HG03558 (cell line): ENCODE measurements around the gene SUSD4.

Experiments
- ATAC-seq: cut with Tn5 transposase; IDR thresholded peaks from one replicate; pipeline ENCODE4 v1.9.1; 2021; ENCODE audit warnings: moderate number of reproducible peaks; ENCODE audit not compliant: unreplicated experiment; ENCODE audit errors: extremely low read depth

The SUSD4 gene

DNA sequence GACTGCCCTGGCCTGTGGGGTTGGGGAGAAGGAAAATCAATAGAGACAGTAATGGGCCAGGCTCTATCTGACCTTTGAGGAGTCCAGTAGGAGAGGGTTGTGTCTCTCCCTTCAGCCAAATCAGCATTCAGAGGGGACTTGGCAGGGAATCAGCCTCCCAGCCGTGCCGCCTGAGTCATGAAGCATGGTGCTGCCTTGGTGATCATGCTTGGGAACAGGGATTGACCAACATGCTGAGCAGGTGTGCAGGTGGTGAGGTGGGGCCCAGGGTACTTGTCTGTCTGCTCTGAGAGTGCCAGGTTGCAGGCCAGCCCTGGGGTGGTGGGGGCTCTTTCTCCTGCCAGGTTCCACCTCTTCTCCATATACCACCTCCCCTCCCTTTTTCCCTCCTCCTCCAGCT is 162.0 kb downstream of the SUSD4 start:
- ATAC-seq = no peak

- ATAC-seq = no peak
Measured at GRCh38 chr1:223200903-223201302, 163.1 kb downstream of the SUSD4 start.

DNA sequence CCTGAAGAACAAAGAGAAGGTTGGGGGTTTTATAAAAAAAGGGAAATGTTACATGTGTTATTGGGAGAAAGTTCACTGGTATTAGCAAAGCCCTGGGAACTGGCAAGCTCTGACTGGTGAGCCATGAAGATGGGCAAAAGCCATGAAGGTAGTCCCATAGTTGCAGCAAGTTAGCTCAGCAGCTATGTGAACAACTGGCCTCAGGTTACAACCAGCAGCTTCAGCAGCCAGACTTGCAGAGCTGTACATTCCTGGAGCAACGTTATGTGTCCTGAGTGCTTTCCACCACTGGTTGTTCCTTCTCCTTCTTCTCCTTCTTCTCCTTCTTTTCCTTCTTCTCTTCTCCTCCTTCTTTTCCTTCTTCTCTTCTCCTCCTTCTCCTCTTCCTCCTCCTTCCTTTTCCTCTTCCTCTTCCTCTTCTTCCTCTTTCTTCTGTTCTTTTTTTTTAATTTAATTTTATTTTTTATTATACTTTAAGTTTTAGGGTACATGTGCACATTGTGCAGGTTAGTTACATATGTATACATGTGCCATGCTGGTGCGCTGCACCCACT is 164.8 kb downstream of the SUSD4 start:
- ATAC-seq = no peak

DNA sequence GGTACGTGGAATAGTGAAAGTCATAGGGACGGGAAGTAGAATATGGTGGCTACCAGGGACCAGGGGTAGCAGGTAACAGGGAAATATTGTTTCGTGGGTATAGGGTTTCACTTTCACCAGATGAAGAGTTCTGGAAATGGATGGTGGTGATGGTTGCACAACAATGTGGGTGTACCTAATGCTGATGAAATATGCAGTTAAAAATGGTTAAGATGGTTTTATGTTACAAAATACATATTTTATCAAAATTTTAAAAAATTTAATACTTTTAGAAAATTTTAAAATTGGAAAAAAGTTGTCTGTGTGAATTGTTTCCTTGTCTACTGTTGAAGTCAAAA is 165.4 kb downstream of the SUSD4 start:
- ATAC-seq = no peak

DNA sequence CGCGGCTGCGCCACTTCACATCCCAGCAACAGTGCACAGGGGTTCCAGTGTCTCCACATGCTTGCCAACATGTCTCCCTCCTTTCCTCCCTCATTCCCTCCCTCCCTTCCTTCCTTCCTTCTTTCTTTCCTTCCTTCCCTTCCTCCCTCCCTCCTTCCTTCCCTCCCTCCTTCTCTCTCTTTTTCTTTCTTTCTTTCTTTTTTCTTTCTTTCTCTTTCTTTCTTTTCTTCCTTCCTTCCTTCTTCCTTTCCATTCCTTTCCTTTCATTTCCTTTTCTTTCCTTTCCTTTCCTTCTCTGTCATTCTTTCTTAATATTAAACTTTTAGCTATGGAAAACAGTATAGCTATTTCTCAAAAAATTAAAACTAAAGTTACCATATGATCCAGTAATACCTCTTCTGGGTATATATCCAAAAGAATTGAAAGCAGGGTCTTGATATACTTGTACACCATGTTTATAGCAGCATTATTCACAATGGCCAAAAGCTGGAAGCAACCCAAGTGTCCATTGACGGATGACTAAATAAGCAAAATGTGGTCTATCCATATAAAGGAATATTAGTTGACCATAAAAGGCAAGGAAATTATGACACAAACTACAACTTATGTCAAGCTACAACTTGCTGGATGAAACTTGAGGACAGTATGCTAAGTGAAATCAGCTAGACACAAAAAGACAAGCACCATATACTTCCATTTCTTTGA is 165.9 kb downstream of the SUSD4 start:
- no peak for ATAC-seq

- ATAC-seq = no peak
Measured at GRCh38 chr1:223189903-223190724, 173.9 kb downstream of the SUSD4 start.

- ATAC-seq = no peak
Measured at GRCh38 chr1:223189525-223189902, 174.5 kb downstream of the SUSD4 start.

DNA sequence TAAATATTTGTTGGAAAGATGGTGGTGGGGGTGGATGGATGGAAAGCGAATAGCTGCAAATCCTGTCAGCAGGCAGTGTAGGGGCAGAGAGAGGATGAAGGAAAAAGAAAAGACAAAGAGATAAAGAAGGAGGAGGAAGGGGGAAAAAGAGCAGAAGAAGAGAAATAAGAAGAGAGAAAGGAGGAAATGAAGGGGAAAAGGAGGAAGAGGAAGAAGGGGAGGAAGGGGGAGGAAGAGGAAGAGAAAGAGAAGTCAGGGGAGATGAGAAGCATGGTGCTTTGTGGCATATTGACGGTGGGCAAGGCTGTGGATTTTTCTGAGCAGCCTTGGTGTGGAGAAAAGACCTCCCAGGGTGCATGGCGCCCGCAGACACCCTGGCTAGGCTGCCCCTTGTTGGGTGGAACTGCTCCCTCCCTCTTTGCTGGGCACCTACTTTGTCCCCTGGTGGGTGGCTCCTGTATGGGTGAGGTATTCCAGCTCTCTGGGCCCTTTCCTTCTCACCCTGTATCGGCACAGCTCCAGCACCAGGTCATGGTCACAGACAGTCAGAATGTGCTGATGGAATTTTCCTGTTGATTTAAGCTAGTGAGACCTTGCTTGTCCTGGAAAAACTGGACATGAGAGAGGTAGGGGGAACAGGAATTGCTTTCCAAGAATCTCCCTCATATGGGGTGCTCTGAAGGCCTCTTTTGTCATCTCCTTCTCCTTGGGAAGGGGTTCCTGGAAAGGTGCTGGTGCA is 175.2 kb downstream of the SUSD4 start:
- no peak for ATAC-seq

GRCh38 chr1:223186800-223187199 is 177.2 kb downstream of the SUSD4 start:
- no peak for ATAC-seq

DNA sequence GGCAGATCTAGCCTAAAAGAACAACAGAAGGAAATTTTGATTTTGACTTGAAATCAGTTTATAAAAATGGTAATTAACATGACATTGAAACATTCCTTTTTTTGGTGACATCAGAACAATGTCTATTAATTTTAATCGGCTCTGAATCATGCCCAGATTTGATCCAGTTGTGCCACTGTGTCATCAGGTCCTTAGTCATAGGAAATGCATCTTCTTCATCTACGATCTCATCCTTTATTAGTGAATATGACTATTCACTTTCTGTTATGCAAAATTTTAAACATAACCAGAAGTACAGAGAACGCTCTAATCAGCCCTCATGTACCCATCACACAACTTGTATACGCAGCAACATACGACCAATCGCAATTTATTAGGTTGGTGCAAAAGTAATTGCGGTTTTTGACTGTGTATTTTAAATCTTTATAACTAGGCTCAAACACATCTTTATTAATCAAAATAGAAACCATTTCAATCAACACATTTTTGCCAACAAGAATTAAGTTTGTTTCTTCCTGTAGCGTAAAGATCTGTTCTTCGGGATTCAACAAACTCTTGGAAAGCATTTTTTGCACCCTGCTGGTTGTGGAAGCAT is 180.6 kb downstream of the SUSD4 start:
- ATAC-seq = no peak

DNA sequence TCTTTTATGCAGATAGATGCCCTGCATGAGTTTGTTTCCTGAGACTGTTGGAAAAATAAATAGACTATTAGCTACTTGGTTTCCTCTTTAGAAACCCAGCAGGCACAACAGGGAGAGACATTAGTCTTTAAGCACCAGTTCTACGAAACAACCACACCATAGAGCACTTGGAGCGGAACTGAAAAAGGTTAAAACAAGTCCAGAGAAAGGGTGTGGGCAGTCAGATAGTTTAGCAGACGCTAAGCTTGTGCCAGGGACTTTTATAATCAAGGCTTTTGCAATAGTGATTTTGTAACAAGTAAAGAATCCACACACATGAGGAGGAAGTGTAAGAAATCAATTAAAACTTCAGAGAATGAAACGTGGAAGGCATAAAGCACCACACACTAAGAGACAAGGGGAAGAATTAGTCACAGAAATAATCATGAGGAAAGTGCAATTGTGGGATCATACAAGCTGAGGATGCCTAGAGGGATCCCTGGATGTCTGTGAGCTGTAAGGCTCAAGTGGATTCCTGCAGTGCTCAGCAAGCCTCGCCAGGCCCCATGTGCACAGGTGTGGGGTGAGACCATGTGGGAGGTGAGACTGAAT is 183.2 kb downstream of the SUSD4 start:
- ATAC-seq = no peak

DNA sequence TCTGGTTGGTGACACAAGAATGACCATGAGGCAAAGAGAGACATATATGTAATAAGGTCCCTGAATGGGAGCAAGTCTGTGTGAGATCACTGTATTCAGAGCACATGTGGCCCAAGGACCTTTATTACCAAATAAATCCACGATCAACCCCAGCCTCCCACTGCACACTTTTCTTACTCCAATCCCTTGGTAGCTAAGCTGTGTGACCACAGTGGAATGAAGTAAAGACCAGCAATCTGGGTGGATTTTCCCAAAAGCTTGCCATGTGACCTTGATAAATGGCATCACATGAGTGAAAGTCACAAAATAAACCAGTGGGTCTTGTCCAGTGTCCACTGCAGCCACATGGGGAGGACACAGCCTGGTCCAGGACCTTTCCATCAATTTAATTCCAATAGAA is 184.2 kb downstream of the SUSD4 start:
- no peak for ATAC-seq

DNA sequence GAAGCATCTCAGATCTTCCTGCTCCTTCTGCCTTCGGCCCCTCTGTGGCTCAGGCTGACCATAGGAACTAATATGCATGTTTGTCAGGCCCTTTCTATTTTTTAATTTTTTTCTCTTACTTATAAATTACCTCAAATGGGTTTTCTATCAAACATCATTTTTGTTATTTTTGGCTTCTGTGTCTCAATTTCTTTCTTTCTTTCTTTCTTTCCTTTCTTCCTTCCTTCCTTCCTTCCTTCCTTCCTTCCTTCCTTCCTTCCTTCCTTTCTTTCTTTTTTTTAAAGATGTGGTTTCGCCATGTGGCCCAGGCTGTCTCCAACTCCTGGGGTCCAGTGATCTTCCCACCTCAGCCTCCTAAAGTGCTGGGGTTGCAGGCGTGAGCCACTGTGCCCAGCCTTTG is 184.7 kb downstream of the SUSD4 start:
- no peak for ATAC-seq

- no peak for ATAC-seq
Measured at GRCh38 chr1:223177681-223178080, 186.3 kb downstream of the SUSD4 start.

DNA sequence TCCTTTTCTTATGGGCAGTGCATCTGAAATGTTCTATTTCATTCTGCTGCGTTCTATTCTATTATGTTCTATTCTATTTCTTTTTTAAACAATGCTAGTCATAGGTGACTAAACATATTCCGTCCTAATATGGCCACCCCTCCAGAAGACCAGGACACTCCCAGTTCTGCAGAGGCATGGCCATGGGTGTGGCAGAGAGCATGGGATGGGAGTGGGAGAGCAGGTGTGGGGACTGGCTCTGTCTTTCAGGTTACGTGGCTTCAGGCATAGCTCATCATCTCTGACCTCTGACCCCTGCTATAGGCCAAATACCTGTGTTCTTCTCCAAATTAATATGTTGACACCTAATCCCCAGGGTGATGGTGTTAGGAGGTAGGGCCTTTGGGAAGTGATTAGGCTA is 187.5 kb downstream of the SUSD4 start:
- no peak for ATAC-seq

DNA sequence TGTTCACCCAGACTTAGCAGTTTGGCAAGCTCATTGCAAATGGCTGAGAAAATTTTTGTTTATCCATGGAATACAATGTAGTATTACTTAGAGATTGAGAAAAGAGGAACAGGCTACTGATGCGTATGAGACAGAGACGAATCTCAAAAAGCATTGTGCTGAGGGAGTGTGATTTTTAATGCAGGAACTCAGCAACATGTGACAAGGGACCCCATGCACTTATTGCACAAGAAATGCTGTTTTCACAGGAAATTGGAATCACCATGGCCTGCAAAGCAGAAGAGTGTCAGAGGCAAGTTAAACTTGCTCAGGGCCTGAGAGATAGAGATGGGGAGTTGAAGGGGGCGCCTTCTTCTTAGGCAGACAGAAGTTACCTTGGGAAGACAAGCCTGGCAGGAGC is 188.3 kb downstream of the SUSD4 start:
- no peak for ATAC-seq

- no peak for ATAC-seq
Measured at GRCh38 chr1:223175032-223175431, 188.9 kb downstream of the SUSD4 start.
